DND-41 (cell line): Measurements from ENCODE around the gene CDK7.

ENCODE experiments used
- ATAC-seq: fragments of 200-7000 bp; cut with Tn5 transposase; 3 replicates; pipeline ENCODE4 v1.9.1; 2021; ENCODE audit warnings: low read depth; ENCODE audit not compliant: insufficient read depth
- DNase-seq: peaks from one replicate; pipeline ENCODE4 v3.0.0-alpha.2; 2020
- H2AFZ ChIP-seq: 2 replicates; pipeline ENCODE4 v1.6.0; 2012; ENCODE audit warnings: low read depth, low read length
- H3K27ac ChIP-seq: 2 replicates; pipeline ENCODE4 v1.5.1; 2012; ENCODE audit warnings: low read length, inconsistent platforms
- H3K27me3 ChIP-seq: fragments of 200-600 bp; sonication (generic); 2 replicates; pipeline ENCODE4 v1.6.0; 2012; ENCODE audit warnings: low read length, mild to moderate bottlenecking, inconsistent platforms; ENCODE audit not compliant: insufficient read depth, poor library complexity
- H3K36me3 ChIP-seq: 2 replicates; pipeline ENCODE4 v1.5.1; 2012; ENCODE audit warnings: low read length, inconsistent platforms; ENCODE audit not compliant: insufficient read depth
- H3K4me1 ChIP-seq: 2 replicates; pipeline ENCODE4 v1.5.1; 2012; ENCODE audit warnings: mild to moderate bottlenecking, low read length; ENCODE audit not compliant: insufficient read depth
- H3K4me2 ChIP-seq: 2 replicates; pipeline ENCODE4 v1.6.0; 2012; ENCODE audit warnings: mild to moderate bottlenecking, moderate library complexity, low read length, inconsistent platforms; ENCODE audit not compliant: insufficient read depth
- H3K4me3 ChIP-seq, 2 experiments: fragments of 200-600 bp in 1 of 2; shearing (Covaris generic) in 1 of 2; 2 replicates each; pipeline ENCODE4 v1.5.1; 2012 to 2016; ENCODE audit warnings: inconsistent platforms in 2 of 2, low read length in 2 of 2, mild to moderate bottlenecking in 2 of 2, low read depth in 1 of 2, moderate library complexity in 1 of 2
- H3K79me2 ChIP-seq: 2 replicates; pipeline ENCODE4 v1.6.0; 2012; ENCODE audit warnings: low read length, inconsistent platforms; ENCODE audit not compliant: insufficient read depth
- H3K9ac ChIP-seq: 2 replicates; pipeline ENCODE4 v1.6.0; 2012; ENCODE audit warnings: low read depth, mild to moderate bottlenecking, inconsistent platforms, low read length, moderate library complexity
- H3K9me3 ChIP-seq: 2 replicates; pipeline ENCODE4 v1.5.1; 2012; ENCODE audit warnings: low read length, moderate library complexity, mild to moderate bottlenecking, inconsistent platforms; ENCODE audit not compliant: insufficient read depth, severe bottlenecking
- H4K20me1 ChIP-seq: 2 replicates; pipeline ENCODE4 v1.6.0; 2012; ENCODE audit warnings: low read length; ENCODE audit not compliant: insufficient read depth
- EZH2 ChIP-seq: IDR thresholded peaks from 3 replicates; pipeline ENCODE4 v1.6.1; 2012; ENCODE audit warnings: borderline replicate concordance, low read depth, mild to moderate bottlenecking, moderate library complexity, low read length, inconsistent platforms; ENCODE audit not compliant: severe bottlenecking
- TF ChIP-seq, protein P1 (sequence below): IDR thresholded peaks from 2 replicates; pipeline ENCODE4 v1.5.1; 2012; ENCODE audit warnings: borderline replicate concordance, low read length, moderate library complexity, mild to moderate bottlenecking; ENCODE audit not compliant: poor library complexity, severe bottlenecking; ENCODE audit errors: extremely low read depth

The CDK7 gene

DNA sequence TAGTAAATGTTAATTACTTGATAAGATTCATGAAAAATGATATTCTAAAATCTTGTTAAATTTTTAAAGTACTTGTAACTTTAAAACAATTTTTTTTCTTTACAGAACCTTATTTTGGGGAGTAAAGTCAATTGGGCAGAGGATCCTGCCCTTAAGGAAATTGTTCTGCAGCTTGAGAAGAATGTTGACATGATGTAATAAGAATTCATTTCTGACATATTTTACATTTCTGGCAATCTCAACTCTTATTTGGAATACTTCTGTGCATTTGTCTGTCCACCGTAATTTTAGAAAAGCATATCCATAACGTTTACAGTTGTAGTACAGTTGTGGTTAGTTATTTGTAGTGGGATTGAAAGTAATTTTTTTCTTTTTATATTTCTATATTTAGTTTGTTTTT, 25.1 kb upstream of the CDK7 start:
- H3K9me3 ChIP-seq: no peaks in the 10 kb centered on the region
- no peaks in the 10 kb centered on the region for H3K4me1 ChIP-seq
- H2AFZ ChIP-seq: no peak overlapping the region
- no peaks in the 10 kb centered on the region for H3K27me3 ChIP-seq
- H3K36me3 ChIP-seq: peaks cover 54% of the 10 kb centered on the region
- H3K4me2 ChIP-seq: no peak overlapping the region
- no peak overlapping the region for H3K9ac ChIP-seq
- H3K4me3 ChIP-seq: no peak overlapping the region
- no peaks in the 10 kb centered on the region for H3K79me2 ChIP-seq
- TF ChIP-seq, protein P1, sequence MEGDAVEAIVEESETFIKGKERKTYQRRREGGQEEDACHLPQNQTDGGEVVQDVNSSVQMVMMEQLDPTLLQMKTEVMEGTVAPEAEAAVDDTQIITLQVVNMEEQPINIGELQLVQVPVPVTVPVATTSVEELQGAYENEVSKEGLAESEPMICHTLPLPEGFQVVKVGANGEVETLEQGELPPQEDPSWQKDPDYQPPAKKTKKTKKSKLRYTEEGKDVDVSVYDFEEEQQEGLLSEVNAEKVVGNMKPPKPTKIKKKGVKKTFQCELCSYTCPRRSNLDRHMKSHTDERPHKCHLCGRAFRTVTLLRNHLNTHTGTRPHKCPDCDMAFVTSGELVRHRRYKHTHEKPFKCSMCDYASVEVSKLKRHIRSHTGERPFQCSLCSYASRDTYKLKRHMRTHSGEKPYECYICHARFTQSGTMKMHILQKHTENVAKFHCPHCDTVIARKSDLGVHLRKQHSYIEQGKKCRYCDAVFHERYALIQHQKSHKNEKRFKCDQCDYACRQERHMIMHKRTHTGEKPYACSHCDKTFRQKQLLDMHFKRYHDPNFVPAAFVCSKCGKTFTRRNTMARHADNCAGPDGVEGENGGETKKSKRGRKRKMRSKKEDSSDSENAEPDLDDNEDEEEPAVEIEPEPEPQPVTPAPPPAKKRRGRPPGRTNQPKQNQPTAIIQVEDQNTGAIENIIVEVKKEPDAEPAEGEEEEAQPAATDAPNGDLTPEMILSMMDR: no peak
- TF ChIP-seq EZH2: no peak
- DNase-seq (no peak), ATAC-seq (no peak)
- H4K20me1 ChIP-seq: no peaks in the 10 kb centered on the region
- H3K27ac ChIP-seq: no peak overlapping the region

DNA sequence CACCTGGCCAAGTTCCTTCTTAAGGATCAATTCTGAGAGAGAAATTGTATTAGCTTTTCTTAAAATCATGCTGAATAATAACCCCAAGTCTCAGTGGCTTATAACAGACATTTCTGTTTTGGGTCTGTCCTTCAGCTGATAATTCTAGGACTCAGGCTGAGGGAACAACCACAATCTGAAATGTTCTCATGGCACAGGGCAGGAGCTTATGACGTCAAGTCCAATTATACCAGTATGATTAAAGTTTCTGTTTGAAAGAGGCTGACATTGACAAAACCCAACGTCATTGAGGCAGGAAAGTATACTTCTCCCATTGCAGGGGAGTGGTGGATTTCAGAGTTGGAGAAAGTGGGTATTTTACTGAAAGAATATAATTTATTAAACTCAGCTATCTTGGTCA, 23.5 kb upstream of the CDK7 start:
- H4K20me1 ChIP-seq: no peaks in the 10 kb centered on the region
- no peak overlapping the region for H3K4me2 ChIP-seq
- DNase-seq: no peak
- no peak overlapping the region for H3K27ac ChIP-seq
- peaks cover 51% of the 10 kb centered on the region for H3K36me3 ChIP-seq
- no peaks in the 10 kb centered on the region for H3K27me3 ChIP-seq
- TF ChIP-seq, protein P1: no peak
- no peak for TF ChIP-seq EZH2
- H3K79me2 ChIP-seq: no peaks in the 10 kb centered on the region
- H3K9ac ChIP-seq: no peak overlapping the region
- no peak overlapping the region for H3K4me3 ChIP-seq
- H3K4me1 ChIP-seq: peaks cover 5% of the 10 kb centered on the region
- H2AFZ ChIP-seq: no peak overlapping the region
- no peak for ATAC-seq
- H3K9me3 ChIP-seq: no peaks in the 10 kb centered on the region

DNA sequence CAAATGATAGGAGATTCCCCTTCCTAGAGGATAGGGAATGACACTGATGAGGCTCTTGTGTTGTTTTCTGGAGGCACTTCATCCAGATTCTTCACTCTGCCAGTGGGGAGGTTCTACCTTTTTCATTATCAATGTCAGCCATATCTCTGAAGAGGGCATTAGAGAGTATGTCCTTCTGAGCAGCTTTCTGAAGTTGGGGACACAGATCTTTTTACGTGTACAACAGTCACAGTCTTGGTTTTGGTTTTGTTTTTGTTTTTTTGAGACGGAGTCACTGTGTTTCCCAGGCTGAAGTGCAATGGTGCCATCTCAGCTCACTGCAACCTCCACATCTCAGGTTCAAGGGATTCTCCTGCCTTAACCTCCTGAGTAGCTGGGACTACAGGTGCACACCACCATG, 22.7 kb upstream of the CDK7 start:
- no peak overlapping the region for H3K9ac ChIP-seq
- no peak overlapping the region for H3K4me2 ChIP-seq
- H3K79me2 ChIP-seq: no peaks in the 10 kb centered on the region
- ATAC-seq (no peak), DNase-seq (no peak)
- no peak overlapping the region for H3K27ac ChIP-seq
- no peak overlapping the region for H2AFZ ChIP-seq
- H4K20me1 ChIP-seq: no peaks in the 10 kb centered on the region
- peaks cover 13% of the 10 kb centered on the region for H3K4me1 ChIP-seq
- H3K4me3 ChIP-seq: no peak overlapping the region
- no peak for TF ChIP-seq EZH2
- TF ChIP-seq, protein P1: no peak
- H3K36me3 ChIP-seq: peaks cover 45% of the 10 kb centered on the region
- no peaks in the 10 kb centered on the region for H3K27me3 ChIP-seq
- H3K9me3 ChIP-seq: no peaks in the 10 kb centered on the region

DNA sequence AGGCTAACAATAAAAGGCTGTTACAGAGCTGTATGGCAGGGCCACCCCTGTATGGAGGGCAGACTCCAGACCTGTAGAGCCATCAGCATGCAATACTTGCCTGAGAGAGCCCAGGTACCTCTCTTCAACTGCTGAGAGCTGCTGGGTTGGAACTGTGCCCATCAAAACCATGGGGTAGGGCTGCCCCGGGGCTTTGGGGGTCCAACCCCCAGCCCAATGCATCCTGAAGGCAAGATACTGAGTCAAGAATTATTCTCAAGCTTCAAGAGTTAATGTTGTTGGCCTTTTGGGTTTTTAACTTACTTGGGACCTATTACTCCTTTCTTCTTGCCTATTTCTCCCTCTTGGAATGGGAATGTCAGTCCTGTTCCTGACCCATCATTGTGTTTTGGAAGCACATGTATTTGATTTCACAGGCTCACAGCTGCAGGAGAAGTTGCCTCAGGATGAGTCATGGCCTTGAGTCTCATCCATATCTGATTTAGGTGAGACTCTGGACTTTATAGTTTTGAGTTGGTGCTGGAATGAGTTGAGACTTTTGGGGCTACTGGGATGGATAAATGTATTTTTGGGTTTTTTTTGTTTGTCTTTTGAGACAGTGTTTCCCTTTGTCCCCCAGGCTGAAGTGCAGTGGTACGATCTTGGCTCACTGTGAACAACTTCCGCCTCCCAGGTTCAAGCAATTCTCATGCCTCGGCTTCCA, 21.0 kb upstream of the CDK7 start:
- ATAC-seq (no peak), DNase-seq (no peak)
- no peak overlapping the region for H2AFZ ChIP-seq
- peaks cover 19% of the 10 kb centered on the region for H3K4me1 ChIP-seq
- no peak for TF ChIP-seq EZH2
- TF ChIP-seq, protein P1: no peak
- H3K27ac ChIP-seq: no peak overlapping the region
- no peaks in the 10 kb centered on the region for H3K9me3 ChIP-seq
- H3K4me2 ChIP-seq: no peak overlapping the region
- no peaks in the 10 kb centered on the region for H3K27me3 ChIP-seq
- peaks cover 11% of the 10 kb centered on the region for H3K79me2 ChIP-seq
- no peaks in the 10 kb centered on the region for H4K20me1 ChIP-seq
- H3K9ac ChIP-seq: no peak overlapping the region
- H3K4me3 ChIP-seq: no peak overlapping the region
- H3K36me3 ChIP-seq: peaks cover 35% of the 10 kb centered on the region
